ENCODE measurements around the gene WDR83. TPM values are rescaled to one million over a fixed set of nuclear protein-coding genes. Genes with fewer than 3 reads are reported as not detected.

Gene WDR83
- total and polyA plus RNA-seq, 4 donors: 7.1 to 20.9 (median 10.6) TPM

- peak; percentile 94 to 95 for DNase-seq
- WGBS, 2 donors: 0% methylated on average over 68 of the region's 68 CpGs
- Histone ChIP-seq H3K4me1 (ENCODE audit: control insufficient read depth in 1 of 2, insufficient read depth in 2 of 2, low read length in 2 of 2) (no peaks in the 10 kb centered on the region), H3K27me3 (ENCODE audit: control insufficient read depth in 1 of 2, insufficient read depth in 2 of 2, low read length in 1 of 2) (no peaks in the 10 kb centered on the region), H3K27ac (ENCODE audit: low read depth in 1 of 2, low read length in 2 of 2) (peak within 1 kb of the TSS; percentile 53 to 84), H3K9me3 (ENCODE audit: control insufficient read depth, low read length) (no peaks in the 10 kb centered on the region), H3K4me3 (ENCODE audit: low read length in 2 of 2) (peak within 1 kb of the TSS; percentile 83 to 96), H3K36me3 (ENCODE audit: control insufficient read depth in 1 of 2, insufficient read depth in 2 of 2, low read length in 1 of 2) (no peaks in the 10 kb centered on the region)
- ATAC-seq (ENCODE audit: low FRiP score): peak; percentile 96
- intact Hi-C loops (cut with DNase I): loop anchor here (2.0 to 5.0 kb wide), 2 partner anchors 41 to 126 kb away; partner anchors contain the start of genes RNASEH2A (in 1 of the 2) and TNPO2 (in 1 of the 2)
Observed at GRCh38 chr19:12681074-12681987, 14.7 kb downstream of the WDR83 start, which contains the start of gene DHPS. Gene DHPS, minus strand, starts transcription at chr19:12681880. Its CDS starts 114 bp downstream, at chr19:12681766.

- no peaks in the 10 kb centered on the region for H3K9me3 ChIP-seq (ENCODE audit: control insufficient read depth, low read length)
- intact Hi-C loops (cut with DNase I): no loop called here
Observed at GRCh38 chr19:12685831-12686230, 19.2 kb downstream of the WDR83 start.

DNA sequence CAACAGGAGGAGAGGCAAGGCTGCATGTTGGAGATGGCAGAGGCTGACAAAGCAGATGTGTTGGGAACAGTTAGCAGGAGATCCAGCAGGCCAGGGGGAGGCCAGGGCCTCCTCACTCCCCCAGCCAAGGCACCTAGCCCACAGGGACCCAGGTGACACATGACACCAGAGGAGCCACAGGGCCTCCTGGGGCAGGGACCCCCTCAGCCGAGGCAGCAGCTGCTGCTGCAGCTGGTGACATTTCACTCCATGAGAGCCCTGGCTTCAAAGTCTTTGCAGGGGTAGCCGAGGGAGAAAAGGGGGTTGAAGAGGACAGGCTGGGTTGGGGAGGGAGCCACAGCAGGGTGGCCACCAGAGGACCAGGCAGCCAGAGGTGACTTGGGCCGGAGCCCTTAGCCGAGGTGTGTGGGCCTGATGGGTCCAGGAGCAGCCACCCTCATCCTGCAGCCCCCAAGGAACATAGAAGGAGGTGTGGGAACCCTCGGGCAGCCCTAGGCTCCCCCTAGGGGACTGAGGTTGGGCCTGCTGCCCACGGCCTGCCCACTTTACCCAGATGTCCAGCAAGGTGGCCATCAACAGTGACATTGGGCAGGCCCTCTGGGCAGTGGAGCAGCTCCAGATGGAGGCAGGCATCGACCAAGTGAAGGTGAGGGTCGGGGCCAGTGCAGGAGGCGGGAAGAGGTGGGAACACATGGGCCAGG lies 21.0 kb downstream of the WDR83 start, which contains the start of gene GNG14:
Gene GNG14 (plus strand): TSS at position 503 of the 701 bp plus-strand sequence. CDS start 51 bp downstream, at position 554.
- Histone ChIP-seq H3K27ac (ENCODE audit: low read depth in 1 of 2, low read length in 2 of 2) (no peak within 1 kb of the TSS), H3K36me3 (ENCODE audit: control insufficient read depth in 1 of 2, insufficient read depth in 2 of 2, low read length in 1 of 2) (no peaks in the 10 kb centered on the region), H3K9me3 (ENCODE audit: control insufficient read depth, low read length) (no peaks in the 10 kb centered on the region), H3K27me3 (ENCODE audit: control insufficient read depth in 1 of 2, insufficient read depth in 2 of 2, low read length in 1 of 2) (no peaks in the 10 kb centered on the region), H3K4me3 (ENCODE audit: low read length in 2 of 2) (no peak within 1 kb of the TSS), H3K4me1 (ENCODE audit: control insufficient read depth in 1 of 2, insufficient read depth in 2 of 2, low read length in 2 of 2) (no peaks in the 10 kb centered on the region)
- ATAC-seq (ENCODE audit: low FRiP score) (no peak), DNase-seq (no peak)
- WGBS, 2 donors: 76 to 83% methylated on average over 9 of the region's 9 CpGs
- intact Hi-C loops (cut with DNase I): no loop called here

More at GRCh38 chr19:12685831-12686230, 19.2 kb downstream of the WDR83 start:
- H3K4me3 ChIP-seq (ENCODE audit: low read length in 2 of 2): no peak overlapping the region
- DNase-seq (no peak), ATAC-seq (ENCODE audit: low FRiP score) (no peak)
- H3K36me3 ChIP-seq (ENCODE audit: control insufficient read depth in 1 of 2, insufficient read depth in 2 of 2, low read length in 1 of 2): no peaks in the 10 kb centered on the region
- H3K27ac ChIP-seq (ENCODE audit: low read depth in 1 of 2, low read length in 2 of 2): no peak overlapping the region
- 83 to 90% methylated on average over 3 of the region's 3 CpGs for WGBS, 2 donors
- H3K27me3 ChIP-seq (ENCODE audit: control insufficient read depth in 1 of 2, insufficient read depth in 2 of 2, low read length in 1 of 2): no peaks in the 10 kb centered on the region
- no peaks in the 10 kb centered on the region for H3K4me1 ChIP-seq (ENCODE audit: control insufficient read depth in 1 of 2, insufficient read depth in 2 of 2, low read length in 2 of 2)

DNA sequence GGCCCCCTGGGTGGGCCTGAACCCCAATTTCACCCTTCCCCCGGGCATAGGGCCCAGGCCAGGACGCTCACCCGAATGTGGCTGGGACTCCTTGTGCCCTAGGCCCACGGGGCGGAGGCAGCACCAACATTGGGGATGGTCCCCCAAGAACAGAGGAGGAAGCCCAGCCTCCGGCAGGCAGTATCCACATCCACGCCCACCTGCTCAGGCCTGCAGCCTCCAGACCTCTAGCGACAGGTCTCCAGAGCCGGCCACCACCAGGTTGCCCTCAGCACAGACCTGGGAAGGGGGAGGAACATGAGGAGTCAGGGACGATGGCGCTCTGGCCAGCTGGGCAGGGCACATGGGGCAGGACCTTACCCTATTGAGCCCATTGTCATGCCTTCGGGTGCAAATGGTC lies 22.4 kb downstream of the WDR83 start:
- 89 to 90% methylated on average over 12 of the region's 12 CpGs for WGBS, 2 donors
- intact Hi-C loops (cut with DNase I): no loop called here
- H3K4me3 ChIP-seq (ENCODE audit: low read length in 2 of 2): no peak overlapping the region
- no peak overlapping the region for H3K27ac ChIP-seq (ENCODE audit: low read depth in 1 of 2, low read length in 2 of 2)
- no peaks in the 10 kb centered on the region for H3K36me3 ChIP-seq (ENCODE audit: control insufficient read depth in 1 of 2, insufficient read depth in 2 of 2, low read length in 1 of 2)
- H3K27me3 ChIP-seq (ENCODE audit: control insufficient read depth in 1 of 2, insufficient read depth in 2 of 2, low read length in 1 of 2): no peaks in the 10 kb centered on the region
- H3K9me3 ChIP-seq (ENCODE audit: control insufficient read depth, low read length): no peaks in the 10 kb centered on the region
- no peak for DNase-seq
- no peaks in the 10 kb centered on the region for H3K4me1 ChIP-seq (ENCODE audit: control insufficient read depth in 1 of 2, insufficient read depth in 2 of 2, low read length in 2 of 2)
- no peak for ATAC-seq (ENCODE audit: low FRiP score)

DNA sequence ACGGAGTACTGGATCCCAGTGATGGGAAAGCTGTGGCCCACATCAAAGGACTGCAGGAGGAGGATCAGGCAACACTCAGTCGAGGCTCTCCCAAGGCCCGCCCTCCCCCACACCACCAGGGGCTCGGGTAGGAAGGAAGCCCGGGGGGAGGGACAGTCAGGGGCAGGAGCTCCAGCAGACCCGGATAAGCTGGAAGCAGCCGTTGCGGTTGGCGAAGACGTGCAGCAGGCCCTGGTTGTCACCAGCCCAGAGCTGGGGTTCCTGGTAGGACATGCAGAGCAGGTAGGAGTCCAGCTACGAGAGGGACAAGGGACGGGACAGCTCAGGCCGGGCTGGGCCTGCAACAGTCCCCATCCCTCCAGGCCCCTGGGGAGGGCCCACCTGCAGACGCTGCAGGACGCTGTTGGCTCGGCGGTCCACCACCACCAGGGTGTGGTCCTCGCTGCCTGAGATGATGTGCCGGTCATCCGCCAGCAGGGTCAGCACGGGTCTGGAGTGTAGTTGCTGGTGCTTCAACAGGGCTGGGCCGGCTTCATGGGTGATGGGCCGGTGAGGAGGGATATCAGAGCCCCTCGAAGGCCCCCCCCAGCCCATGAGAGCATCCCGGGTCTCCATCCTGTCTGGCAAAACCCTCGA lies 23.1 kb downstream of the WDR83 start:
- no peak for ATAC-seq (ENCODE audit: low FRiP score)
- intact Hi-C loops (cut with DNase I): no loop called here
- no peaks in the 10 kb centered on the region for H3K36me3 ChIP-seq (ENCODE audit: control insufficient read depth in 1 of 2, insufficient read depth in 2 of 2, low read length in 1 of 2)
- H3K4me1 ChIP-seq (ENCODE audit: control insufficient read depth in 1 of 2, insufficient read depth in 2 of 2, low read length in 2 of 2): no peaks in the 10 kb centered on the region
- no peak overlapping the region for H3K27ac ChIP-seq (ENCODE audit: low read depth in 1 of 2, low read length in 2 of 2)
- no peaks in the 10 kb centered on the region for H3K27me3 ChIP-seq (ENCODE audit: control insufficient read depth in 1 of 2, insufficient read depth in 2 of 2, low read length in 1 of 2)
- H3K9me3 ChIP-seq (ENCODE audit: control insufficient read depth, low read length): no peaks in the 10 kb centered on the region
- DNase-seq: no peak
- H3K4me3 ChIP-seq (ENCODE audit: low read length in 2 of 2): no peak overlapping the region
- WGBS, 2 donors: 83% methylated on average over 26 of the region's 26 CpGs

GRCh38 chr19:12692960-12693359 lies 26.4 kb downstream of the WDR83 start:
- no peak overlapping the region for H3K27ac ChIP-seq (ENCODE audit: low read depth in 1 of 2, low read length in 2 of 2)
- 79 to 86% methylated on average over 5 of the region's 5 CpGs for WGBS, 2 donors
- intact Hi-C loops (cut with DNase I): no loop called here
- ATAC-seq (ENCODE audit: low FRiP score) (no peak), DNase-seq (no peak)
- no peaks in the 10 kb centered on the region for H3K27me3 ChIP-seq (ENCODE audit: control insufficient read depth in 1 of 2, insufficient read depth in 2 of 2, low read length in 1 of 2)
- H3K9me3 ChIP-seq (ENCODE audit: control insufficient read depth, low read length): no peaks in the 10 kb centered on the region
- no peaks in the 10 kb centered on the region for H3K36me3 ChIP-seq (ENCODE audit: control insufficient read depth in 1 of 2, insufficient read depth in 2 of 2, low read length in 1 of 2)
- no peak overlapping the region for H3K4me3 ChIP-seq (ENCODE audit: low read length in 2 of 2)
- no peaks in the 10 kb centered on the region for H3K4me1 ChIP-seq (ENCODE audit: control insufficient read depth in 1 of 2, insufficient read depth in 2 of 2, low read length in 2 of 2)

DNA sequence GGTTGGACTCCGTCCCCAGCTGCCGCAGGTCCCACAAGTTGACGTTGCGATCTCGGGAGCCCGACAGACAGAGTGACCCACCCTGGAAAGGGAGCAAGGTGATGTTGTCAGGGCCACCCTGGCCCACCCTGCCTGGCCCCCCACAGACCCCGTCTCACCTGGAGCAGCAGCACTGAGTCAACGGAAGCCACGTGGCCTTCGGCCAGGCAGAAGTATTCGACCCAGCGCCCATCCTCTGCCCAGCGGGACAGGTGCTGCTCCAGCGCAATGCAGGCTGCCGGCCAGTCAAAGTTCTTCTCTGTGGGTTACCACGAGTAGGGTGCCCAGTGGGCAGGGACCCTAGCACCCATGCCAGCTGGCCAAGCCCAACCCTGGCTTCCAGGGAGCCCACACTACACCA lies 28.0 kb downstream of the WDR83 start:
- ATAC-seq (ENCODE audit: low FRiP score): no peak
- intact Hi-C loops (cut with DNase I): no loop called here
- no peak for DNase-seq
- Histone ChIP-seq H3K4me1 (ENCODE audit: control insufficient read depth in 1 of 2, insufficient read depth in 2 of 2, low read length in 2 of 2) (no peaks in the 10 kb centered on the region), H3K27me3 (ENCODE audit: control insufficient read depth in 1 of 2, insufficient read depth in 2 of 2, low read length in 1 of 2) (no peaks in the 10 kb centered on the region), H3K27ac (ENCODE audit: low read depth in 1 of 2, low read length in 2 of 2) (no peak overlapping the region), H3K36me3 (ENCODE audit: control insufficient read depth in 1 of 2, insufficient read depth in 2 of 2, low read length in 1 of 2) (no peaks in the 10 kb centered on the region), H3K9me3 (ENCODE audit: control insufficient read depth, low read length) (no peaks in the 10 kb centered on the region), H3K4me3 (ENCODE audit: low read length in 2 of 2) (no peak overlapping the region)
- WGBS, 2 donors: 89 to 90% methylated on average over 16 of the region's 16 CpGs

GRCh38 chr19:12695096-12695495 lies 28.5 kb downstream of the WDR83 start:
- Histone ChIP-seq H3K4me3 (ENCODE audit: low read length in 2 of 2) (no peak overlapping the region), H3K9me3 (ENCODE audit: control insufficient read depth, low read length) (no peaks in the 10 kb centered on the region), H3K27ac (ENCODE audit: low read depth in 1 of 2, low read length in 2 of 2) (no peak overlapping the region), H3K4me1 (ENCODE audit: control insufficient read depth in 1 of 2, insufficient read depth in 2 of 2, low read length in 2 of 2) (no peaks in the 10 kb centered on the region), H3K36me3 (ENCODE audit: control insufficient read depth in 1 of 2, insufficient read depth in 2 of 2, low read length in 1 of 2) (no peaks in the 10 kb centered on the region), H3K27me3 (ENCODE audit: control insufficient read depth in 1 of 2, insufficient read depth in 2 of 2, low read length in 1 of 2) (no peaks in the 10 kb centered on the region)
- DNase-seq: no peak
- intact Hi-C loops (cut with DNase I): no loop called here
- 65 to 73% methylated on average over 2 of the region's 2 CpGs for WGBS, 2 donors
- no peak for ATAC-seq (ENCODE audit: low FRiP score)
